ENCODE data around the gene IL10RA.
"Not testable (repeated sequence)": the region's sequence is repeated elsewhere in the genome, so short reads cannot be mapped to it uniquely, and the experiment has no call there.

DNA sequence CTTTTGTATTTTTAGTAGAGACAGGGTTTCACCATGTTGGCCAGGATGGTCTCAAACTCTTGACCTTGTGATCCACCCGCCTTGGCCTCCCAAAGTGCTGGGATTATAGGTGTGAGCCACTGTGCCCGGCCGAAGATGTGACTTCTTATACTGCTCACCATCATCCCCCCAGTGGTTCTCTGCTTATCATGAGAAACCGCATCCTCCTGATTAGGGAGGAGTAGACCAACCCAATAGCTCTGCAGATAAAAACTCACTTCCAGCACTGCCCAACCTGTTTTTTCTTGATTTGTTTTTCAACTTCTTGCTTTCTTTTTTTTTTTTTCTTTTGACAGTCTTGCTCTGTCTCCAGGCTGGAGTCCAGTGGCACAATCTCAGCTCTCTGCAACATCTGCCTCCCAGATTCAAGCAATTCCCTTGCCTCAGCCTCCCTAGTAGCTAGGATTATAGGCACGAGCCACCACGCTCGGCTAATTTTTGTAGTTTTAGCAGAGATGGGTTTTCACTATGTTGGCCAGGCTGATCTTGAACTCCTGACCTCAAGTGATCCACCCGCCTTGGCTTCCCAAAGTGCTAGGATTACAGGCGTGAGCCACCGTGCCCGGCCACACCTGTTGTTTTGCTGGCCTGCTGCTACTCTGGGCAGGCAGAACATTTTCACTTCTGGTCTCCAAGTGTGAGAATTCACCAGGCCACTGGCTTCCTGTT, 21.5 kb downstream of the IL10RA start:
- TF ChIP-seq, protein P1, sequence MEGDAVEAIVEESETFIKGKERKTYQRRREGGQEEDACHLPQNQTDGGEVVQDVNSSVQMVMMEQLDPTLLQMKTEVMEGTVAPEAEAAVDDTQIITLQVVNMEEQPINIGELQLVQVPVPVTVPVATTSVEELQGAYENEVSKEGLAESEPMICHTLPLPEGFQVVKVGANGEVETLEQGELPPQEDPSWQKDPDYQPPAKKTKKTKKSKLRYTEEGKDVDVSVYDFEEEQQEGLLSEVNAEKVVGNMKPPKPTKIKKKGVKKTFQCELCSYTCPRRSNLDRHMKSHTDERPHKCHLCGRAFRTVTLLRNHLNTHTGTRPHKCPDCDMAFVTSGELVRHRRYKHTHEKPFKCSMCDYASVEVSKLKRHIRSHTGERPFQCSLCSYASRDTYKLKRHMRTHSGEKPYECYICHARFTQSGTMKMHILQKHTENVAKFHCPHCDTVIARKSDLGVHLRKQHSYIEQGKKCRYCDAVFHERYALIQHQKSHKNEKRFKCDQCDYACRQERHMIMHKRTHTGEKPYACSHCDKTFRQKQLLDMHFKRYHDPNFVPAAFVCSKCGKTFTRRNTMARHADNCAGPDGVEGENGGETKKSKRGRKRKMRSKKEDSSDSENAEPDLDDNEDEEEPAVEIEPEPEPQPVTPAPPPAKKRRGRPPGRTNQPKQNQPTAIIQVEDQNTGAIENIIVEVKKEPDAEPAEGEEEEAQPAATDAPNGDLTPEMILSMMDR (IDR thresholded peaks at IDR 0.05 in 8 of 11, conservative IDR thresholded peaks at IDR 0.05 in 3 of 11) = not testable (repeated sequence)
- peak in 2 of 3 donors; percentile 75 to 80 for TF ChIP-seq POLR2AphosphoS5 (IDR thresholded peaks at IDR 0.05)

Data from spleen (tissue), 7 donors.